Measurements from ENCODE around the gene ADCY5. TPM values are rescaled to one million over a fixed set of nuclear protein-coding genes. Genes with fewer than 3 reads are reported as not detected.

ADCY5 gene
- total and polyA plus RNA-seq, 4 donors, result 0.74 to 6.6 (median 2.9) TPM

DNA sequence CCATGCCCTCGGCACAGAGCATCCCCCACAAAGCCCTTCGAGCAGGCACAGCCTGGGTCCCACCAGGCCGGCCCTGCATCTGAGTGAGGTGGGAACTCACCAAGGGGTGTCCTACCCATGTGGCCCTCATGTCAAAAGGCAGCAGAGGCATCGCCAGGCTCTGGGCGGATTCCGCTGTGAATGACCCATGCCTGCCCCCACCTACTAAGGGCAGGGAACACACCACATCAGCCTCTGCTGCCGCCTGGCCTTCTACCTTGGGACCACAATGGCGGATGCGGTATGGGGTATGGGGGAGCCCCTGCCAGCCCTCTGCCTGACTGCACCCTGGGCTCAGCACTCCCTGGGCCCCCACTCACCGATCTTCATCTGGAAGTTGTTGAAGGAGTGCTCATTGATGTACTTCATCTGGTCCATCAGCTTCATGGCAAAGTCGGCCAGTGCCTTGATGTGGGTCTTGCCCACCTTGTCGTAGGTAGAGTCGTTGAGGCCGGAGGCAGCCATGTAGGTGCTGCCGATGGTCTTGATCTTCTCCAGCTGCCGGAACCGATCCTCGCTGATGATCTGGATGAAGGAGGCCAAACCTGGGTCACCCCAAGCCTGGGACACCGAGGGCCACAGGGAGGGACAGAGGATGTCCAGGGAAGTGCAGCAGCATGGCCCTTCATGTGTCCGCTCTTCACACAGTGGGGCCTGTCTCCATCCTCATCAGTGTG is 159.3 kb downstream of the ADCY5 start:
- peak; percentile 30 for DNase-seq (ENCODE audit: low spot score)
- H3K4me3 ChIP-seq (ENCODE audit: low read depth in 1 of 3, low read length in 3 of 3), result no peak overlapping the region
- H3K9ac ChIP-seq (ENCODE audit: low read depth in 1 of 2, low read length in 2 of 2), result no peak overlapping the region
- no peaks in the 10 kb centered on the region for H3K27me3 ChIP-seq (ENCODE audit: control insufficient read depth in 4 of 4, insufficient read depth in 4 of 4, low read length in 3 of 4)
- 95% methylated on average over 20 of the region's 20 CpGs for WGBS
- H3K36me3 ChIP-seq (ENCODE audit: control insufficient read depth in 4 of 4, insufficient read depth in 3 of 4, low read depth in 1 of 4, low read length in 3 of 4), result peaks cover 0 to 2% (median 0%) of the 10 kb centered on the region in 4 donors
- H3K27ac ChIP-seq (ENCODE audit: low read depth in 1 of 2, low read length in 2 of 2), result no peak overlapping the region
- no peak for TF ChIP-seq NR2F2 (IDR thresholded peaks at IDR 0.05)
- TF ChIP-seq, protein P1, sequence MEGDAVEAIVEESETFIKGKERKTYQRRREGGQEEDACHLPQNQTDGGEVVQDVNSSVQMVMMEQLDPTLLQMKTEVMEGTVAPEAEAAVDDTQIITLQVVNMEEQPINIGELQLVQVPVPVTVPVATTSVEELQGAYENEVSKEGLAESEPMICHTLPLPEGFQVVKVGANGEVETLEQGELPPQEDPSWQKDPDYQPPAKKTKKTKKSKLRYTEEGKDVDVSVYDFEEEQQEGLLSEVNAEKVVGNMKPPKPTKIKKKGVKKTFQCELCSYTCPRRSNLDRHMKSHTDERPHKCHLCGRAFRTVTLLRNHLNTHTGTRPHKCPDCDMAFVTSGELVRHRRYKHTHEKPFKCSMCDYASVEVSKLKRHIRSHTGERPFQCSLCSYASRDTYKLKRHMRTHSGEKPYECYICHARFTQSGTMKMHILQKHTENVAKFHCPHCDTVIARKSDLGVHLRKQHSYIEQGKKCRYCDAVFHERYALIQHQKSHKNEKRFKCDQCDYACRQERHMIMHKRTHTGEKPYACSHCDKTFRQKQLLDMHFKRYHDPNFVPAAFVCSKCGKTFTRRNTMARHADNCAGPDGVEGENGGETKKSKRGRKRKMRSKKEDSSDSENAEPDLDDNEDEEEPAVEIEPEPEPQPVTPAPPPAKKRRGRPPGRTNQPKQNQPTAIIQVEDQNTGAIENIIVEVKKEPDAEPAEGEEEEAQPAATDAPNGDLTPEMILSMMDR (IDR thresholded peaks at IDR 0.05; ENCODE audit: low read depth, low read length, missing input control), result no peak
- no peak for TF ChIP-seq SP1 (IDR thresholded peaks at IDR 0.05)
- no peak for TF ChIP-seq FOXA1 (IDR thresholded peaks at IDR 0.05)
- no peak for TF ChIP-seq TAF1 (conservative IDR thresholded peaks at IDR 0.05)
- TF ChIP-seq, protein P2, sequence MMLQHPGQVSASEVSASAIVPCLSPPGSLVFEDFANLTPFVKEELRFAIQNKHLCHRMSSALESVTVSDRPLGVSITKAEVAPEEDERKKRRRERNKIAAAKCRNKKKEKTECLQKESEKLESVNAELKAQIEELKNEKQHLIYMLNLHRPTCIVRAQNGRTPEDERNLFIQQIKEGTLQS (IDR thresholded peaks at IDR 0.05), result no peak
- TF ChIP-seq EGR1 (IDR thresholded peaks at IDR 0.05; ENCODE audit: low read depth in 2 of 2), result no peak
- no peak for TF ChIP-seq RXRA (IDR thresholded peaks at IDR 0.05)
- TF ChIP-seq YY1 (IDR thresholded peaks at IDR 0.05), result no peak
- TF ChIP-seq HNF4G (IDR thresholded peaks at IDR 0.05), result no peak
- no peak for TF ChIP-seq ZBTB33 (IDR thresholded peaks at IDR 0.05)
- no peak for TF ChIP-seq HNF4A (conservative IDR thresholded peaks at IDR 0.05)
- TF ChIP-seq FOXA2 (IDR thresholded peaks at IDR 0.05), result no peak
- no peak for TF ChIP-seq MAX (IDR thresholded peaks at IDR 0.05)
- no peak for TF ChIP-seq GABPA (IDR thresholded peaks at IDR 0.05 in 1 of 2, conservative IDR thresholded peaks at IDR 0.05 in 1 of 2)
- no peak for TF ChIP-seq JUND (IDR thresholded peaks at IDR 0.05)
- no peak for TF ChIP-seq RAD21 (IDR thresholded peaks at IDR 0.05)
- TF ChIP-seq, protein P3, sequence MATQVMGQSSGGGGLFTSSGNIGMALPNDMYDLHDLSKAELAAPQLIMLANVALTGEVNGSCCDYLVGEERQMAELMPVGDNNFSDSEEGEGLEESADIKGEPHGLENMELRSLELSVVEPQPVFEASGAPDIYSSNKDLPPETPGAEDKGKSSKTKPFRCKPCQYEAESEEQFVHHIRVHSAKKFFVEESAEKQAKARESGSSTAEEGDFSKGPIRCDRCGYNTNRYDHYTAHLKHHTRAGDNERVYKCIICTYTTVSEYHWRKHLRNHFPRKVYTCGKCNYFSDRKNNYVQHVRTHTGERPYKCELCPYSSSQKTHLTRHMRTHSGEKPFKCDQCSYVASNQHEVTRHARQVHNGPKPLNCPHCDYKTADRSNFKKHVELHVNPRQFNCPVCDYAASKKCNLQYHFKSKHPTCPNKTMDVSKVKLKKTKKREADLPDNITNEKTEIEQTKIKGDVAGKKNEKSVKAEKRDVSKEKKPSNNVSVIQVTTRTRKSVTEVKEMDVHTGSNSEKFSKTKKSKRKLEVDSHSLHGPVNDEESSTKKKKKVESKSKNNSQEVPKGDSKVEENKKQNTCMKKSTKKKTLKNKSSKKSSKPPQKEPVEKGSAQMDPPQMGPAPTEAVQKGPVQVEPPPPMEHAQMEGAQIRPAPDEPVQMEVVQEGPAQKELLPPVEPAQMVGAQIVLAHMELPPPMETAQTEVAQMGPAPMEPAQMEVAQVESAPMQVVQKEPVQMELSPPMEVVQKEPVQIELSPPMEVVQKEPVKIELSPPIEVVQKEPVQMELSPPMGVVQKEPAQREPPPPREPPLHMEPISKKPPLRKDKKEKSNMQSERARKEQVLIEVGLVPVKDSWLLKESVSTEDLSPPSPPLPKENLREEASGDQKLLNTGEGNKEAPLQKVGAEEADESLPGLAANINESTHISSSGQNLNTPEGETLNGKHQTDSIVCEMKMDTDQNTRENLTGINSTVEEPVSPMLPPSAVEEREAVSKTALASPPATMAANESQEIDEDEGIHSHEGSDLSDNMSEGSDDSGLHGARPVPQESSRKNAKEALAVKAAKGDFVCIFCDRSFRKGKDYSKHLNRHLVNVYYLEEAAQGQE (IDR thresholded peaks at IDR 0.05), result no peak
- H3K9me3 ChIP-seq (ENCODE audit: control insufficient read depth in 4 of 4, low read length in 3 of 4), result no peaks in the 10 kb centered on the region
- H3K4me1 ChIP-seq (ENCODE audit: control insufficient read depth in 4 of 4, insufficient read depth in 4 of 4, low read length in 3 of 4), result no peaks in the 10 kb centered on the region

Data from liver (tissue), 9 donors.